ENCODE data around the gene KIAA1328.
"Not testable (repeated sequence)": the region's sequence is repeated elsewhere in the genome, so short reads cannot be mapped to it uniquely, and the experiment has no call there.

The KIAA1328 gene

GRCh38 chr18:37161491-37161890 lies 332.6 kb downstream of the KIAA1328 start:
- DNase-seq = no peak

DNA sequence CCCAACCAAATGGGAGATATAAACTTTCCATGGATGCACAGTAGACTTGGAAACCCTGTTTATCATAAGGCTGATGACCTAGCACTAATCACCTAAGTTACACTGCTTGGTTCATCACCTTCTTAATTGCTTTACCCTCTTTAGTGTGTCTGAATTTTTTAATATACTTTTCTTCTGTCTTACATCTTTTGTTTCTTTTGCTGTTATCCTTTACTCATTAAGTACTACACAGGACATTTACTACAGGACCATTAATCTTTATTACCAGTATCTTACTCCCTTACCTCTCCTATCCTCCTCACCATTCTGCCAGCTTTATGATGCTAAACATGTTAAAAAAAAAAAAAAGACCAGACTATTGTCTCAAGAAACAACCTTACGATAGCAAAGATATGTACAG lies 333.6 kb downstream of the KIAA1328 start:
- no peak for DNase-seq

- no peak for DNase-seq
Observed at GRCh38 chr18:37163119-37163518, 334.2 kb downstream of the KIAA1328 start.

- DNase-seq = no peak
Observed at GRCh38 chr18:37166491-37166890, 337.6 kb downstream of the KIAA1328 start.

- not testable (repeated sequence) for DNase-seq
Observed at GRCh38 chr18:37166966-37167365, 338.0 kb downstream of the KIAA1328 start.

GRCh38 chr18:37170984-37171383 lies 342.1 kb downstream of the KIAA1328 start:
- DNase-seq = no peak

DNA sequence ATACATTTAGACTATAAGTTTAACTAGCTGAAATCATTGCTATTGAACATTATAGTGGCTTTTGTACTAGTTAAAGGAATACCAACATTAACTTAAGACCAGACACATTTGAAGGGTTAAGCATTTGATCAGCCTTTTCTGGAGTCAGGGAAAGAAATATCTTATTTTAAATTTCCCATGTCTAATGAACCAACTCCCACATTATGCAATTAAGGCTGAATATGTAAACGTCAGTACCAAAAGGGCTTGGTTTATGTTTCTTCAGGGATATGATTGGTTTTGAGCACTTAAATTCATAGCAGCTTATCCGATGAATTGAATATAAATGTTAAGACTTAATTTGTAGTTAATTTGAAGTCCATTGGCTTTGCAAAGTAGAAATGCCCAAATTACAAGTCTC lies 344.5 kb downstream of the KIAA1328 start:
- DNase-seq = no peak

- no peak for DNase-seq
Observed at GRCh38 chr18:37175727-37176620, 347.0 kb downstream of the KIAA1328 start.

GRCh38 chr18:37176621-37176934 lies 347.7 kb downstream of the KIAA1328 start:
- DNase-seq = no peak

DNA sequence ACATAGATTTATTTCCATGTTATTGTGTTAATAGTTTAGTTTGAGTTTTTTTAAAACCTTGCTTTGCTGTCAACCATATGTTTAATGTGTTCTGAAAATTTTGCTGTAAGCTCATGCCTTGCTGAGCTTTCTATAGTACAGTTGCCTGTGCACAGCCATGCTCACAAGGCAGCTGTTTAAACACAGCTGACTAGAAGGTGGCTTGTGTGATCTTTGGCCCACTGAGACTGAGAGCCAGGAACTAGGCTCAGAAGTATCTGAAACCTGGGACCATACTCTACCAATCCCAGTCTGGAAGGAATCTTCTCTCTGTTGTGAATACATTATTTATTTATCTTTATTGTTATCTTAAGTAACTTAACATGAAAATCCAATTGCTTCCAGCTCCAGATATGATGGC lies 350.5 kb downstream of the KIAA1328 start:
- no peak for DNase-seq

- DNase-seq = no peak
Observed at GRCh38 chr18:37180086-37180485, 351.2 kb downstream of the KIAA1328 start.

DNA sequence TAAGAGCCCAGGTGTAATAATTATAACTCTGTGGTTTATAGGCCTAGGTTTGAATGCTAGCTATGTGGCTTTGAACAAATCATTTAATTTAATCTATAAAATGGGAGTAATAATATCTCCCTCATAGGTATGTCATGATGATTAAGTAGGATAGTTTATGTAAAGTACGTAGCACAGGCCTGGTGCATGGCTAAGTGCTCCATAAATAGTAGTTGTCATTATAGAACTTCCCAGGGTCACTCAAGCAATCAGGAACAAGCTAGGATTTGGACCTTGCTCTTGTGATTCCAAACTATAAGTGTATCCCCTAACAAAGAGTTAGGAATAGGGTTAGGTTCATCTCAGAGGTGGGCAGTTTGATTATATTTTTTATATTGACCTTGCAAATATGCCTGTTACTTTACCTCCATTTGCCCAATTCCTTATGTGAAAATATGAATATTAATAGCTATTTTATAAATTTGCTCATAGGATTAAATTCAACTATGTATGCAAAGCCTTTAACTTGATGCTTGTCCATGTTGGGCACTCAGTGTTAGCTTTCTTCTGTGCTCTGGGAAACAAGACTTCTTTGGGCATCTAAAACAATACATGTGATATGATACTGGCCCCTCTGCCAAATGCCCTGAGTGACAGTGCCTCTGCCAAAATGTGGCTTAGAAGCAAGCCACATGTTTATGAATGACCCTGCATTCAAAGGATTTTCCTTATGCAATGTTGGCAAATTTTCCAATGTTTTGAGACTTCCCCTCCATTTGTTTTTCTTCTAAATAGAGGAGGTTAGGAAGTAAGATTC lies 353.6 kb downstream of the KIAA1328 start:
- no peak for DNase-seq

DNA sequence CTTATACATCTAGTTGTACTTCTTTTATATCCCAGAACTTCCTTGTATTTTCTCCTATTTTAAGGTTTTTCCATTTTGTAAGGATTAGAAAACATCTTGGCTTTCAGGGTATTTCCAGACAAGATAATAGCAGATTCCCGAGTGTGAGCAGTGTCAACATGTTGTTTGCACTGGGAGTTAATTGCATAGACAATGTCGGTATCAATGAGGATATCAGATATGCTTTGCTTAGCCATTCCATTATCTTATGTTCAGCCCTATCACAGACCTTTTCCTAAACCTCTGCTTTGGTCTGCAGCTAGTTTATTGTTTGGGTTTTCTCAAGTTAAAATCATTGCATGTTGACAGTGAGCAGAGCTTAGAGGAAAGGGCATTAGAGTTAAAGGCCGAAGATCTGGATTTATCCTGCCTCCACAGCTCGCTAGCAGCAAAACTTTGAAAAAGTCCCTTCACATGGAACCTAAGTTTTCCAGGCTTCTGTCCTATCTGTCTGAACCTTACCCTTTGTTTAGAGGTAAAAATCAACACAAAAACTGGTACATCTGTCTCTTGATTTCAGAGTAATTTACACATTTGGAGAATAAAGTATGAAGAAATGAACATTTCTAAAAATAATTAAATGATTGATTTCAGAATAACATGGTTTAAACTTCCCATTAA lies 355.4 kb downstream of the KIAA1328 start:
- DNase-seq = no peak

GRCh38 chr18:37188016-37188791 lies 359.3 kb downstream of the KIAA1328 start:
- no peak for DNase-seq

DNA sequence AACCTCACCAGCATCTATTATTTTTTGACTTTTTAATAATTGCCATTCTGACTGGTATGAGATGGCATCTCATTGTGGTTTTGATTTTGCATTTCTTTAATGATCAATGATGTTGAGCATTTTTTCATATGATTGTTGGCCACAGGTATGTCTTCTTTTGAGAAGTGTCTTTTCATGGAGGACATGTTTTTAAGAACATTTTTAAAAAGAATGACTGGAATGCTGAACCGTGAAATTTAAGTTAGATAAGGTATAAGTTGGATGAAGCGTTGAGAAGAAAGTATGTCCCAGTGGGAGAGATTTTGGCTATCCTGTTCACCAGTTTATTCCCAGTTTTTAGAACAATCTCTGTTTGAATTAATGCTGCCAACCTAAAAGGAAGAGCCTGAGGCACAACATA lies 370.8 kb downstream of the KIAA1328 start:
- no peak for DNase-seq

GRCh38 chr18:37207343-37207742 lies 378.4 kb downstream of the KIAA1328 start:
- no peak for DNase-seq

DNA sequence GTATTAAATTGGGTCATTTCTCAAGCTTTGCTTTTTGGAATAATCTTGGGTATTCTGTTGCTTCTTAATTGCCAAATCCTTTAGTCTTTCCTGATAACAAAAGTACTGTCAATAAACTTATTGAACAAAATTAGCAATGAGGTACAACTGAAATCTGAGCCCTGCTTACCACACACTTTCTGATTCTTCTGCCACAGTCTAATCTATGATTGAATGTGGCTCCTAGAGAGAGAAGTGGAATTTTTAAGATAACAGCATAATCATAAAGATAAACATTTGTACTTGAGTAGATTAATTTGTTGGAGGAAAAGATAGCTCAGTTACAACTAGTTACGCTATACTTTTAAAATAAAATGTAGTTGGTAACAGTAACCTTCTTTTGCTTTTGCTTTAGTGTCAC lies 381.9 kb downstream of the KIAA1328 start:
- DNase-seq = no peak

- no peak for DNase-seq
Observed at GRCh38 chr18:37218022-37218590, 389.2 kb downstream of the KIAA1328 start.

DNA sequence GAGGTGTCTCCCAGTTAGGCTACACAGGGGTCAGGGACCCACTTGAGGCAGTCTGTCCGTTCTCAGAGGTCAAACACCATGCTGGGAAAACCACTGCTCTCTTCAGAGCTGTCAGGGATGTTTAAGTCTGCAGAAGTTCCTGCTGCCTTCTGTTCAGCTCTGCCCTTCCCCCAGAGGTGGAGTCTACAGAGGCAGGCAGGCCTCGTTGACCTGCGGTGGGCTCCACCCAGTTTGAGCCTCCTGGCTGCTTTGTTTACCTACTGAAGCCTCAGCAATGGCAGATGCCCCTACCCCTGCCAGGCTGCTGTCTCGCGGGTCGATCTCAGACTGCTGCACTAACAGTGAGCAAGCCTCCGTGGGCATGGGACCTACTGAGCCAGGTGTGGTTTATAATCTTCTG lies 390.3 kb downstream of the KIAA1328 start:
- DNase-seq = no peak

GRCh38 chr18:37222354-37222998 lies 393.5 kb downstream of the KIAA1328 start:
- DNase-seq = no peak

DNA sequence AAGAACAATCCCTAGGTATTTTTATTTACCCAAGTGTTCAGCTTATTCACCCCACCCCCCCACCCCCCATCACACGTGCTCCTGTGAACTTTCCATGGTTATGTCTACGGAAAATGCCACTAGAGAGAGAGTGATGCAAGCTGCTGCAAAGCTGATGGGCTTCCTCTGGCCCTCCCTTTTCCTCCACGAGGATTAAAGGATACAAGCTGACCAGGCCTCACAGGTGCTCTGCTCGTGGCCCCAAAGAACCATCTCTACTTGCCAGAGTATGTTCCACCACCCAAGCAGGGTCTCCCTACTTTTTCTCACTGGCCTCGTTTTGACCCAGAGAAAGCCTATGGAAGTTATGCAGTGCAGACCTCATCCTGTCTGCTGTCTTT lies 394.1 kb downstream of the KIAA1328 start:
- no peak for DNase-seq

DNA sequence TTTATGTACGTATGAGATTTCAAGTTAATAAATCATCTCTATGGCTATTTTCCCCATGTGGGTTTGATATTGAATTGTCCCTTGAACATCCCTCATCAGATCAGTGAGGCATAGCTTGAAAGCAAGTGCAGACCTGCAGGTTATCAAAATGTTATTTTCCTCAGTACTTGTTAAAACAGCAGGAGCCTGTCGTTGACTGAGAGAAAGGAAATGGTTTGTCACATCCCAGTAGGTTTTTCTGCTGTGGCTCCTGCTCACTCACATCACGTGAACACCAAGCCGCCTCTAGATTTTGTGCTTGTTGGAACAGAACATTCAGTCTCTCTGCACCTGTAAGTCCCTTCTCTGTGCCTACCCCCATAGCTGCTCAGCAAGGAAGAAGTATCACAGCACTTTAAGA lies 396.4 kb downstream of the KIAA1328 start:
- DNase-seq = no peak
